ENCODE measurements around the gene EFR3B. TPM values are rescaled to one million over a fixed set of nuclear protein-coding genes. Genes with fewer than 3 reads are reported as not detected.

The EFR3B gene
- total RNA-seq, 1 experiment from 2014 or later = 7.0 TPM

DNA sequence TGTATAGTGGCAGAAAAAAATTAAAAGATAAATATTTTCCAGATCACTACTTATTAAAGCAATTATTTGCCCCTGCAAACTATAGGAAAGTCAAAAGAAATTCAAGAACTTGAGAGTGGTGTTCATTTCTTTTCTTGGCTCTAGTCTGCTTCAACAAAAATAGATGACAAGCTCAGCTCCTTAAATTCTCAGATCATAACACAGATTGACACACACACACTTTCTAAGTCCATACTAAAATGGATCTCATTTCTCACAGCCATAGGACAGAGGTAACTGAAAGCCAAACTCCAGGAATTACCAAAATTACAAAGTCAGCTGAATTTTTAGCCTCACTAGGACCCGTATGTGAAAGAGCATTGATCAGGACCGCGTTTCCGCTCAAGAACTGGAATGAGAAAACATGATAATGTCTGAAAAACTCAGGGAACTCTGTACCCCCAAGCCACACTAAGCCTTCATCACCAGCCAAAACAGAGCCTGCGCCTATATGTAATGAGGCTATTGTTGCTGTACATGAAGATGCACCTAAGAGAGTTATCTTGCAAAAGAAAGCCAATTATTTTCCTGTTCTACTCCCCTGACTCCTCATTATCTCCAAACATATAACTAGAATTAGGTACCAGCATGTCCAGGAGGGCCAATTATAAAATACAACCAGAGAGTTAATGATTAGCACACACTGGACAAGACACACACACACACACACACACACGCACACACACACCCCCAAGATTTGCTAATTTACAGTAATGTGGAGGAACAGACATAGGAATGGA, 16.5 kb upstream of the EFR3B start:
- Histone ChIP-seq H3T11ph (ENCODE audit: low read length) (no peak overlapping the region), H3K23ac (ENCODE audit: insufficient read length, low read depth, low read length) (no peak overlapping the region), H4K5ac (ENCODE audit: insufficient read length, low read depth, low read length) (no peak overlapping the region), H2BK15ac (ENCODE audit: low read depth, low read length) (no peak overlapping the region), H3K4ac (ENCODE audit: low read depth, low read length) (no peak overlapping the region), H3K79me1 (ENCODE audit: insufficient read depth, low read depth, low read length, poor library complexity, severe bottlenecking) (no peaks in the 10 kb centered on the region), H3K23me2 (ENCODE audit: insufficient read length, low read depth, low read length, poor library complexity, severe bottlenecking) (no peaks in the 10 kb centered on the region), H3K9me3 (ENCODE audit: control insufficient read depth, low read depth, low read length) (no peaks in the 10 kb centered on the region), H3K56ac (ENCODE audit: insufficient read length, low read depth, low read length) (no peak overlapping the region), H3K27ac (ENCODE audit: insufficient read length, low read depth, low read length) (no peak overlapping the region), H3K18ac (ENCODE audit: insufficient read length, low read depth, low read length) (no peak overlapping the region), H2BK12ac (ENCODE audit: insufficient read length, low read depth, low read length) (no peak overlapping the region), H3K14ac (ENCODE audit: insufficient read depth, low read length) (no peak overlapping the region), H3K4me1 (ENCODE audit: insufficient read depth, low read length) (no peaks in the 10 kb centered on the region), H2BK120ac (ENCODE audit: low read depth, low read length, poor library complexity, severe bottlenecking) (no peak overlapping the region), H2AFZ (ENCODE audit: low read length) (no peak overlapping the region), H2BK5ac (ENCODE audit: insufficient read length, low read length) (no peak overlapping the region), H2AK5ac (ENCODE audit: insufficient read length, low read length) (no peak overlapping the region), H4K91ac (ENCODE audit: insufficient read length, low read depth, low read length) (no peak overlapping the region), H3K79me2 (ENCODE audit: insufficient read depth, low read length) (no peaks in the 10 kb centered on the region), H3K27me3 (ENCODE audit: insufficient read depth, low read length) (no peaks in the 10 kb centered on the region), H3K4me2 (ENCODE audit: insufficient read depth, insufficient read length, low read length) (no peak overlapping the region), H3K9ac (ENCODE audit: extremely low read depth, insufficient read length, low read length) (no peak overlapping the region), H4K8ac (replicated peaks; ENCODE audit: insufficient read length, low read depth, low read length) (no peak overlapping the region), H2BK20ac (ENCODE audit: low read depth, low read length, poor library complexity, severe bottlenecking) (no peak overlapping the region), H4K20me1 (ENCODE audit: control insufficient read depth, insufficient read depth, insufficient read length) (no peaks in the 10 kb centered on the region)
- no CpG with 5 or more reads among the region's 6 CpGs for WGBS (ENCODE audit: extremely low coverage, insufficient read length, low lambda C conversion rate)
- no peak for DNase-seq
- Mint-ChIP-seq H3K9me3 (no peaks in the 10 kb centered on the region; a peak in 1 of 5 replicates), H3K27me3 (ENCODE audit: low read depth) (peaks cover 6% of the 10 kb centered on the region; the same call in 1 of the 2 replicates), H3K4me1 (no peaks in the 10 kb centered on the region), H3K4me3 (no peak overlapping the region), H3K36me3 (ENCODE audit: insufficient read depth in 1 of 3, low read depth in 3 of 3) (no peaks in the 10 kb centered on the region), H3K27ac (no peak overlapping the region)
- TF ChIP-seq, protein P1, sequence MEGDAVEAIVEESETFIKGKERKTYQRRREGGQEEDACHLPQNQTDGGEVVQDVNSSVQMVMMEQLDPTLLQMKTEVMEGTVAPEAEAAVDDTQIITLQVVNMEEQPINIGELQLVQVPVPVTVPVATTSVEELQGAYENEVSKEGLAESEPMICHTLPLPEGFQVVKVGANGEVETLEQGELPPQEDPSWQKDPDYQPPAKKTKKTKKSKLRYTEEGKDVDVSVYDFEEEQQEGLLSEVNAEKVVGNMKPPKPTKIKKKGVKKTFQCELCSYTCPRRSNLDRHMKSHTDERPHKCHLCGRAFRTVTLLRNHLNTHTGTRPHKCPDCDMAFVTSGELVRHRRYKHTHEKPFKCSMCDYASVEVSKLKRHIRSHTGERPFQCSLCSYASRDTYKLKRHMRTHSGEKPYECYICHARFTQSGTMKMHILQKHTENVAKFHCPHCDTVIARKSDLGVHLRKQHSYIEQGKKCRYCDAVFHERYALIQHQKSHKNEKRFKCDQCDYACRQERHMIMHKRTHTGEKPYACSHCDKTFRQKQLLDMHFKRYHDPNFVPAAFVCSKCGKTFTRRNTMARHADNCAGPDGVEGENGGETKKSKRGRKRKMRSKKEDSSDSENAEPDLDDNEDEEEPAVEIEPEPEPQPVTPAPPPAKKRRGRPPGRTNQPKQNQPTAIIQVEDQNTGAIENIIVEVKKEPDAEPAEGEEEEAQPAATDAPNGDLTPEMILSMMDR (conservative IDR thresholded peaks at IDR 0.05) = no peak
